ENCODE results near the gene QTRT2.

QTRT2 gene

DNA sequence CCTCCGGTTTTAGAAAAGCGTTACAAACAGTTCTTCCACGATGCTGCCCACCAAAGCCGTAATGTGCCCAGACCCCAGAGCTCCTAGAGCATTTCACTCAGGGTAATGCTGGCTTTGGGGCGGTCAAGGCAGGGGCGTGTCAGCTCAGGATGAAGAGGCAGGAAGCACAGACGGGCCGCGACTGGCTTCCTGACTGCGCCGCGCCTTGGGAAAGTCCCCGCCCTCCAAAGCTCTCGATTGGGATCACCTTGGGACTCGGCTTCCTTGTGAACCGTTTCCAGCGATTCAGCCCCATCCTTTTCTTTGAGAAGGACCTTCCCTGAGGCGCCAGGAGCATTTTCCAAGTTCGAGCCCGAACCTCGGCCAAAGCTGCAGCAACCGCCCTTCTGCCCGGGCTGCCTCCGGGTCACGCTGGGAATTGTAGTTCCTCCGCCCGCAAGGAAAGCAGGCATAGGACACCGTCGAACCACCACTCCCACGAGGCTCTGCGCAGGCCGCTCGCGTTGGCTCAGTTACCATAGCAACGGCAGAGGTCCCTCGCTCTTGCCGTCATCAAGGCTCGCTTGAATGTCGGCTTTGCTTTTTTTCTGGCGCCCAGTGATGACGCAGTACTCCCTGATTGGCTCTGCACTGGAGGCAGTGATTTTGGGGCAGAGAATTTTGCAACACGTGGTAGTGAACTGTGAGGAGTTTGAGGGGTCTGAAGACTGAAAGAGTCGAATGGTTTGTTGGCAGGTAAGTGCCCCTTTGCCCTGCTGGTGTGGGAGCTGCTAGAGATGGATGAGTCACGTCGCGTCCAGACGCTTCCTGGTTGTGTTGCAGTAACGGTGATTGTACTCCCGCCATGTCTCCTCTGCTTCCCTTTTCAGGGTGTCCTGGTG, at the start of gene QTRT2, which contains the start of gene CCDC191:
TSS of gene QTRT2 (plus strand) at position 608 of the 881 bp plus-strand sequence. CDS start 8,521 bp downstream, outside the sequence.
TSS of gene CCDC191 (minus strand) at position 397 of the 881 bp plus-strand sequence. CDS start at position 337, 60 bp downstream.
- DNase-seq: peak; percentile 100

DNA sequence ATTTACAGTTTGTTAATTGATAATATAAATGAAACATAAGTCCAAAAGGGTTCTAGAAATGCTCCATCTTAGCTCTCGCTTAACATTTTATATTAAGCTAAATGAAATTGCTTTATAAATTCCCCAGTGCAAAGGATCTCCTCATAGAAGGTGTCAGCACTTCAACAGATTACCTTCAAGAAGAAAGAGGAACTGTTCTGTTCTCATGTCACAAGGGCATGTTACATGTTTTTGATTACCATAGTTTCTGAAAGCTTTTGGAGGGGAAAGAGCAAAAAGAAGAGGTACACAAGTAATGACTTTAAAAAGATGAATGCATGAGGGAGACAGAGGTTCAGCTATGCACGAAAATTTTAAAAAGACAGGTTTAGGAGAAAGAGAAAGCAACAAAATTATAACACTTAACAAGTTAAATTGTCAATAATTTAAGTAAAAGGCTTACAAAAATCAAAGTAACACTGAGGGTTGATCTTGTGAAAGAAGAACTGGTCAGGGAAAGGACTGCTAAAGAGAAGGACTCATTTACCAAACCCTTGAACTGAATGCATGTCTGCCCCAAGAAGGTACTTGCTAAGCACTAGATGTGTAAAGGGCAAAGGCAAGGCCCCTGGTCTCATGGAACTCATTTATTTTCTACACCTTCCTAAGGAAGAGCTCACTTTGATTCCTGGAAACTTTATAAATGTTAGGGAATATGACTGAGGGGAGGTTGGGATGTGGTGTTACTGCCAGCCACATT, 45.3 kb upstream of the QTRT2 start:
- DNase-seq: no peak

DNA sequence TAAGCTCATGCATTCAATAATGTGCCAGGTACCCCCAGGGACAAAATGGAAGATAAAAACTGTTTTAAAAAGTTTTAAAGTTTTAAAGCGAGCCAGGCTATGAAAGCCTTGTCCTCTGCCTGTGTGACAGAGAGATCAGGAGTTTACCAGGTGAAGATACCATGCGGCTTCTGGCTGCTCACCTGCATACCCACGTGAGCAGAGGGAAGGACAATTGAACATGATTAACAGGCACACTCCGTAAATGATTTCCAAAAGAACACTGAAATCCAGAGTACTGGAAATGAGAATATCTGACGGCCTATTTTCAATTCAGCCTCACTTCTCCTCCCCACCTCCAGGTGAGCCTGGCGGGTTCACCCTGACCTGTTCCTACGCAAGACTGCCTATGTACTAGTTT, 42.3 kb upstream of the QTRT2 start:
- no peak for DNase-seq

DNA sequence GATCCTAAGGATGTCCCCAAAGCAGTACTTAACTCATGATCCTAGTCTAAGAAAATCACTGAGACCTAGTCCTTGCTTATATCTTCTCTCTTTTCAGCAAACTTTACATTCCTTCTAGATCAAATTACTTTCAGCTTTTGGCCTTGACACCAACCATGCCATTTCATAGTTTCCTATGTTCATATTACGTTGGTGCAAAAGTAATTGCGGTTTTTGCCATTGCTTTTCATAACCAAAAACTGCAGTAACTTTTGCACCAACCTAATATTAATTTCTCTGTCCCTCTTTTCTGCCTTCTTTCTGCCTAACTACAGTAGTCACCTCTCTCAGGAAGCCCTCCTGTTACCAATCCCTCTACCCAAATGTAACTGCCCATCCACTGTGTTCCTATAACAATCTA, 37.1 kb upstream of the QTRT2 start:
- DNase-seq: no peak

DNA sequence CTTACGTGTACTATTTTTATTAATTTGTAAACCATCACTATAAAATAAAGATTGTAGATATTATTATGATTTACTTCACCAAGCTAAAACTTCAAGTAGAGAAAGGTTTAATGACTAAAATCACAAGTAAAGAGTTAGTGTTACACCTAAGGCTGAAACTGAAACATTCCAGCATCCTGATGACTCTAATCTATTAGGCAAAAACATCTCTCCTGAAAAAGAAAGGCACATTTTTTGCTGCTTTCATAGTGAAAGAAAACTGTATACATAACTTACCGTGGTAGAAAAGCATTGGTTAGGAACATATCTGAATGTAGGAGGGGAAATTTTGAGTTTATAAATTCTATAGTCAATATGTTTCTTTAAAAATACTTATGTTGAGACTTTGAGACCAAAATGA, 35.6 kb upstream of the QTRT2 start:
- no peak for DNase-seq

DNA sequence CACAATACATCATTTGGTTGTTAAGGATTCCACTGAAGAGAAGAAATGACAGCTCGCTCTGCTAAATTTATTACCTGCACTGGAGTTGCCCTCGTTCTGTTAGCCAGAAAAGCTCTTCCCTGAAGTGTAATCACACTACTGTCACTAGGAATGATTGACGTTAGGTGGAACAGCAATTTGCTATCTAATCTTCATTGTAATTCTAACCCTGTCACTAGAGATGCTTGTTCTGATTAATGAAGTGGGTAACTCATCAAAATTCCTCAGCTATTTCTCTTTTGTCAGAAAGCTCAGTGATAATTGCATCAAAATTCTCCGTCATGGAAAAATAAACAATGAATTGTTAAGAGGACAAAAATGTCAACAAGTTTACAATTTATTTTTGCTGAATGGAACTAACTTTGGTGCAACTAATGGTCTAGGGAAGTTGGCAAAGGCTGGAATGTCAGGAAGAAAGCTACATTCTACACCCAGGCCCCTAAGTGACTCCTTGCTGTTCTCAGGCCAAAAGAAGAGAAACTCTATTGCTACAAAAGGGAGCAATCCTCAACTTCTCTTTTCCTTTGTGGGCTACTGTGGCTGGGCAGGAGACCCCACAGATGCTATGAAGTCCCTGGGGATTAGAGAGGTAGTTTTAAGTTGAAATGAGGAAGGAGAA, 34.3 kb upstream of the QTRT2 start:
- DNase-seq: no peak

DNA sequence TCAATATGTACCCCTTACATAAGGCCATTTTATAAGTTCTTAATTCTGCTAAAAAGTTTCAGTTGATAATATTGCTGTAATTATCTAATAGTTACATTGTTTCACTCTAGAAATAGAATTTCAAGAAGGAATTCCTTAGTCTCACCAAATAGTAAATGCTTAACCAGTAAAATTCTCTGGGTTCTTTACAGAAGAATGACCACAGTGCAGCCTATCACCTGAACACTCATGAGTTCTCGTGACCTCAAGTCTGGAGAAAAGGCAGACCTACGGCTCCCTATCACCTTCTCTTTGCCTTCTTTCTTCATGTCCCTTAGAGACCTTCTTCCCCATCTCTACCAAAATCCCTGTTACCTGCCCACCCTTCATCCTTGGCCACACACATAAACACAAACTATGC, 31.1 kb upstream of the QTRT2 start:
- no peak for DNase-seq

DNA sequence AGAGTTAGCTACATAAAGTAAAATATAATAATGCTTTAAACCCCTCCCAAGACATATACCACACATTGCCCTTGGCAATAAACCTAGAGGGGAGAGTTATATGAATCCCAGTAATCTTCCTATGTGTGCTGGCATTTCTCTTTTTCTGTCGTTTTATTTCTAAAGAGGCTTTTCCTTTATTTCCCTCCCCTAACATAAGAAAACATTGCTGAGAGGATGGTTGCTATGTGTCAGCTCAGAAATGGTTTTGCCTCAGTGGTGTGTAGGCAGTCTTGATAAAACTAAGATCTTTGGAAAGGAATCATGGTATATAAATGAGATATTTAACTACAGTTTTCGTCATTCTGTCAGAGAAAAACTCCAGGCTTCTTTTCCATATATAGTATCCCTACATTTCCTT, 30.2 kb upstream of the QTRT2 start:
- DNase-seq: no peak

DNA sequence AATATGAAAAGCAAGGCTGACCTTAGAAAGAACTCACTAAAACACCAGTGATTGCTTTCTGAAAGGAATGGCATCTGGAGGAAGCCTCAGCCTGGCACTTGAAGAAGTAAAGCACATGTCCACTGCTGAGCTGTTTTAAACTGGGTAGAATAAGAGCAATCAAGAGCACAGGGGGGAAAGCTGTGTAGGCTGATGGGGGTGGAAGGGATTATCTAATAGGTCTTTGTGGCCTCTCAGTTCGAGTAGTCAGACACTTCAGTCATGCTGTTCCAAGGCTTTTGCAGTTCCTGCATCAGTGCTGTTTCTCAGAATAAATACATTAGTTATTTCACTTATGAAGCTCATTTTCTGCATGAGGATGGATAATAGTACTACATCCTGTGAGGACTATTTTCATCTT, 22.8 kb upstream of the QTRT2 start:
- DNase-seq: no peak

DNA sequence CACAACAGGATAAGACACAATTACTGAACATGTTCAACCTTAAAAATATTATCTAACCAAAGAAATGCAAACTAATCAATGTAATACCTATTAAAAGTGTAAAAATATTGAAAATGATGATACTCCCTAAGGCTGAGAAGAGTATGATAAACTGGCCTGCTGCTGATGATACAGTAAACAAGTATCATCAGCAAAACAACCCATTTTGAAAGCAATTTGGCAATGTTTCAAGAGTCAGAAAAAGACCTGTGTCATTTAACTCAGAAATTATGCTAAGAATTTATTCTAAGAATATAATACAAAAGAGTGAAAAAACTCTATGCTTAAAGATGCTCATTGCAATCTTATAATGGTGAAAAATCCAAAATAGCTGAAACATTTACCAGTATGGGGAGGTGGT, 22.3 kb upstream of the QTRT2 start:
- DNase-seq: no peak

DNA sequence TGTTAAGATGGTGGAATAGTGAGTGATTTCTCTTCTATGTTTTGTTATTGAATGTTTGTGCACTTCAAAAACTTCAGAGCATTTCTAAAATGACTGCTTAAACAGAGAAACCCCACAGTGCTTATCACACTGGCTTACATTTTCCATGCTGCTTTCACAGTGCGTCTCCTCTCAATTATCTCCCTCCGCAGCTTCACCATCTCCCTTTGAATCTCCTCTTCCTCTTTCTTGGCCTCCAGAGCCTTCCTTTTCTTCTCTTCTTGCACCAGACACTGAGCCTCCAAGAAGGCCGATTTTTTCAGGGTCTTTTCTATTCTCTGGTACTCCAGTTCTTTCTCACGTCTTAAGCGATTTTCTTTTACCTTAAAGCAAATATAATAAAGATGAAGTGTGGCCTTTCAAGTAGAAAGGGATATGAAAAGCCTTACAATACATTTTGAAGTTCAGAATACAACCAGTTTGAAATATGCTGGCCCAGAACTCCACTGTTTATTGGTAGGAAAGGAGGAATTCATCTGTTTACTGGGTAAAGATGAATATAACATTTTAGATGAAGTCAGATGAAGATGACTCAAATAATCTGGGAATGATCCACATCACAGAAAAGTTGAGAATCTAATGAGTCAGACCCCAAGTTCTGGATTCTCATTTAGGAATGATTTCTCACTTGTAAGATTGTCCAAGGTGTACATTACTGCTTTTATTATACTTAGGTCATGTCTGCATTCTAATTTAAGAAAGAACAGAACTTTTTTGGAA, 21.6 kb upstream of the QTRT2 start:
- no peak for DNase-seq

DNA sequence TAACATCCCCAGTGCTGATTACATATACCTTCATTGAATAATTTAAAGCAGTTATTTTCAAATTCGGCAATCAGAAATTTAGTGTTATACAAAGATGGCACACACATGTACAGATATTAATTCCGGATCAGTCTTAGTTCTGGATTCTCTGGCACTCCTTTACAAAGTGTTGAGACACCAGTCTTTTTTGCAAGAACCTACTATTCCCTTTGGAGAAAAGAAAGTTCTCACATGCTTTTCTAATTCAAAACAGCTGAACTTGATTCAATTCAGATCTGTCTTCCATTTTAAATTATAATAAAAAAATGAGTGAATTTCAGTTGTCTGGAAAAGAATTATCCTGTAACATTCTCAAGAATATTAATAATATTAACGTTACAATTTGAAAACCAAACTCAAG, 20.6 kb upstream of the QTRT2 start:
- no peak for DNase-seq

DNA sequence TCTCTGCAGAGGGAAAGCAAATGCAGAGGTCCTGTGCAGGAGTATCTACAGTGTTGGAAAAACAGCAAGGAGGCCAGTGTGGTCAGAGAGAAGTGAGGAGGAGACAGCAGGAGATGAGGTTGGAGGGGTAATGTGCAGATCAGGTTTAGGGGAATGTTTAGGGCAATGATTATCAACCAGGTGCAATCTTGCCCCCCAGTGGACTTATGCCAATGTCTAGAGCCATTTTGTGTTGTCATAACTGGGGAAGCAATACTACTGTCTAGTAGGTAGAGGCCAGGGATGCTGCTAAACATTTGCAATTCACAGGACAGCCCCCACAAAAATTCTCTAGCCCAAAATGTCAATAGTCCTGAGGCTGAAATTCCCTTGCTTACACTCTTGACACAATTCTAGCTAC, 13.3 kb upstream of the QTRT2 start:
- no peak for DNase-seq

DNA sequence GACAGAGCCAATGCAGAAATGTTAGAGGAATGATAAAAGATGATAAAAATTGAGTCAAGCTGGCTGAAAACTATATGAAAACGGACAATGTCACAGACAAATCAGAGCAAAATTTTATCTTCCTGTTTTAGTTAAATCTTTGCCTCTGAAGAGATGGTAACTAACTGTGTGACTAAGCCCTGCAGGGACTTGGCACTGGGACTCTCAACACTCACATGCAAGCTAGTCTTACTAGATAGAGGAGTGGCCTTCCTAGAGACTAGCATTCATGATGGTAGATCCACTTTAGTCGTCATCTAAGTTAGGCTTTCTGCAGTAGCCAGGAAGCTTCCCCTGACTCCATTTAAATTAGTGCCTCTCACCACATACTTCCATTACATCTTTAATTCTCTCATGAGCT, 4.3 kb upstream of the QTRT2 start:
- DNase-seq: no peak

DNA sequence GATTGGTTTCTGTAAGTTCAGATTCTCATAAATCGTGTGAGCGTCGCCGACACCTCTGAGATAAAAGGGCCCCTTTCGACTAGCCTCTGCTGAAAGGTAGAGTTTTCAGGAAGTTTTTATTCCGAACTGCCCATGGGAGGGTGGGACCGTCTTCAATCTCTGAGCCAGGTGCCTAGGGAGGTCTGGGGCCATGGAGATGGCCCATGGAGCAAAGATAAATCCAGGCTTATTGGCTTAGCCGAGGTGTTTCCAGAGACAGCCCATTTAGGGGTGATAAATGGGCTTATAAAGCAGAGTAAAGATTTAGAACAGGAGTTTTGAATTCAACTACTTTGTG, 442 bp downstream of the QTRT2 start:
- no peak for DNase-seq

DNA sequence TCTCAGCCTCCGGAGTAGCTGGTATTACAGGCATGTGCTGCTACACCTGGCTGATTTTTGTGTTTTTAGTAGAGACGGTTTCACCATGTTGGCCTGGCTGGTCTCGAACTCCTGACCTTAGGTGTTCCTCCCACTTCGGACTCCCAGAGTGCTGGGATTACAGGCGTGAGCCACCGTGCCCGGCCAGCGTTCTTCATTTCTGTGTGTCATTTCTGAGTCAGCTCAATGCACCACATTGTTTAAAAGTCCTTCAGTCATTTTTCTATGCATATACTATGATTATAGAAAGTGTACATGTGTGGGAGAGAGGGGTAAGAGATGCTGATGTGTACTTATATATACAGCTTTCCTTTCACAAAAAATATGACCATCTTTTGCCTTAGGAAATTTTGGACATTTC, 2.1 kb downstream of the QTRT2 start:
- no peak for DNase-seq

DNA sequence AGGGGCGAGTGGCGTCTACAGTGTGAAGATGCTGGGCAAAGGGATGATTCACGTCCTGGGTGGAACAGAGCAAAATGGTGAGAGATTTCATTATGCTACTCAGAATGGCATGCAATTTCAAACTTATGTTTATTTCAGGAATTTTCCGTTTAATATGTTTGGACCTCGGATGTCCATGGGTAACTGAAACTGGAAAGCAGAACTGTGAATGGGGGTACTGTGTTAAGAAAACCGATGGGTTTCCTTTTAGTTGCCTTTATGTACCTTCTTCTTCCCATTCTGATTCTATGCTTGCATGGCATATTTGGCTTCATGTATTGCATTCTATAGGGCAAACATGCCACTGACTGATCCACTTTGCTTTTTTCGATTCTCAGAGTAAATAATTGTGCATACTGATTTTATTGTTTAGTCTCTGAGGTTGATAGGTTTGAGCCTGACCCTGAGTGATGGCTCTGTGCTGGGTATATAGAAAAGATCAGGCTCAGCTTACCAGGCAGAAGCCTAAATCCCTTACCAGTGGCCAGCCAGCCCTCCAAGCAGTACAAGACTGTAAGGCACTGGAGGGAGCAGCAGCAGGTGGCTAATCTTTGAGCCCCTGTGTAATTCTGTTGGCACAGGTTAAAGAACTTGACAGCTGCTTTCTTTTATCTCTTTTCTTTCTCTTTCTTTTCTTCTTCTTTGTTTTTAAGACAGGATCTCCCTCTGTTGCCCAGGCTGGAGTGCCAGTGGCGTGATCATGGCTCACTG, 4.5 kb downstream of the QTRT2 start:
- DNase-seq: no peak

DNA sequence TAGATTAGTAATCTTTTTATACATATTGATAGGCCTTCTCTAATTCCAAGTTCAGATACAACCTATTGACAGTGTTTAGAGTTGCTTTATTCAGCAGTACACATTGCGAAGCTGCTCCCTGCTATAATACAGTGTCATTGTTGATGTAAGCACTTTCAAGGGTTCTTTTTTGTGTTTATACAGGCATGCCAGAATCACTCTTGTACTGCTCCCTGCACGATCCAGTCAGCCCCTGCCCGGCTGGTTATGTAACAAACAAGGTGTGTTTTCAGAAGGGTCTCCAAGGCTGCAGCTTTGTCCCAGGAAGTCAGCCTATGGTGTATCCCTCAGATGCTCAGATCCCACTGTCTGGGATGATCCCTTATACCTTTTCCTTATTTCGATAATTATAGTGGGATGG, 11.3 kb downstream of the QTRT2 start:
- DNase-seq: no peak

DNA sequence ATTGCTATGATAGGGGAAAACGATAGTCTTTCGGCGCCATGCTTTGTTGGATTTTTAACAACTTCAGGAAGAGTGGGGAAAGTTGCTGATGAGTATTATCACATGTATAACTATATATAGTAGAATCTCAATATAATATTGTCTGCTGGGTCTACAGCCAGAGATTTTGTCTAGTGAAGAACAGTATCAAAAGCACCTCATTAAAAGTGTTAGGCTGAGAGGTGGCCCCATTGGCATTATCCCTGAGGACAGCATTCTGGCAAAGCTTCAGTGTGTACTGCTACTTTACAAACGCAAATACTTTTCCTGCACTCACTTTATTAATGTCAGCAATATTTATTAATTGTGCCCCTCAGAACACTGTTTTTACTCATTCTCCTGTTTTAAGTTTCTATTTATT, 11.8 kb downstream of the QTRT2 start:
- DNase-seq: no peak

DNA sequence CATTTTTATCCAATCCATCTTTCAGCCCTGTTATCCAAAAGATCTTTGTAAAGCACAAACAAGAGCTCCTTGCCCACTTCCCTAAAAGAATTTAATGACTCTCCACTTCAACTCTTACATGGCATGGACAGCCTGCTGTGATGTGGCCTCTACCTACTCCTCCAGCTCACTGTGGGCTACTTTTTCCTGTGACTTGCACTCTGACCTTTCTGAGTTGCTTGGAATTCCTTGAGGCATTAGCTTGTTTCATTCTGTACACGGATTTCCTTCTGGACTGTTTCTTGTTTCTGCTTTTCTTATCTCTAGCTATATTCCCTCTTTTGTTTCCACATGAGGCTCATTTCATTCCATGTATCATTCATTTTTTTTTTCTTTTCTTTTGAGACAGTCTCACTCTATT, 15.2 kb downstream of the QTRT2 start:
- DNase-seq: no peak

DNA sequence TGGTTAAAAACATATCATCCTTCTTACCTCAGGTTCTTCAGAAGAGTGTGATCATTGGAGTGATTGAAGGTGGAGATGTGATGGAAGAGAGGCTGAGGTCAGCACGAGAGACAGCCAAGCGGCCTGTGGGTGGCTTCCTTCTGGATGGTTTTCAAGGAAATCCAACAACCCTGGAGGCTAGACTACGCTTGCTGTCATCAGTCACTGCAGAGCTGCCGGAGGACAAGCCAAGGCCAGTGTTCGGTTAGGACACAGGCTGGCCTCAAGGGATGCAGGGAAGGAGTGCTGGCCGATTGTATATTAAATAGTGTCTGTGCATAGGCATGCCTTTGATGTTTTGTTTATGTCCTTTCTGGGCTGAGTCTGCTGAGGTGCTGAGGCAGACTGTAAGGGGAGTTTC, 20.2 kb downstream of the QTRT2 start:
- no peak for DNase-seq

DNA sequence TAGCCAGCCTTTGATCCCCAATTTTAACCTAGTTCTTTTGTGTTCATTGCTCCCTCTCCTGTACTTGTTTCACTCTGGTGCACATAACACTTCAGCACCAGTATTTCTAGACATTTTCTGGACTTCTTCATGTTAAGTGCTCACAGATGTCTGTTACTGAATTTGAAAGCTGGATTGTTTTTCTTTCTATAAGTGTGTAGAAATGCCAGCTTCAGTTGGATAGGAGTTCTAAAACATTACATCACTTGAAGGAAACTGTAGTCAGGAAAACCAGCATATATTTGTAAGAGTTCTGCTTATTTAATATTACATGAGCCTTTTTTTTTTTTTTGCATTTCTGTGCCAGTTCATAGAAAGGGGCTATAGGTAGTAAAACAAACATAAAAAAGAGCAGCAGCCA, 21.6 kb downstream of the QTRT2 start:
- no peak for DNase-seq

Measured in CD4-positive, alpha-beta T cell treated with Interleukin-4 for 4 hours (primary cell).